ENCODE data around the gene TRIM2.

The TRIM2 gene

GRCh38 chr4:153333874-153334273, 129.6 kb downstream of the TRIM2 start:
- DNase-seq (ENCODE audit: low read depth in 2 of 2) = no peak

- no peak for DNase-seq (ENCODE audit: low read depth in 2 of 2)
Measured at GRCh38 chr4:153335665-153336064, 131.4 kb downstream of the TRIM2 start.

GRCh38 chr4:153337686-153338085, 133.4 kb downstream of the TRIM2 start:
- no peak for DNase-seq (ENCODE audit: low read depth in 2 of 2)

GRCh38 chr4:153341575-153342090, 137.4 kb downstream of the TRIM2 start:
- DNase-seq (ENCODE audit: low read depth in 2 of 2) = no peak

DNA sequence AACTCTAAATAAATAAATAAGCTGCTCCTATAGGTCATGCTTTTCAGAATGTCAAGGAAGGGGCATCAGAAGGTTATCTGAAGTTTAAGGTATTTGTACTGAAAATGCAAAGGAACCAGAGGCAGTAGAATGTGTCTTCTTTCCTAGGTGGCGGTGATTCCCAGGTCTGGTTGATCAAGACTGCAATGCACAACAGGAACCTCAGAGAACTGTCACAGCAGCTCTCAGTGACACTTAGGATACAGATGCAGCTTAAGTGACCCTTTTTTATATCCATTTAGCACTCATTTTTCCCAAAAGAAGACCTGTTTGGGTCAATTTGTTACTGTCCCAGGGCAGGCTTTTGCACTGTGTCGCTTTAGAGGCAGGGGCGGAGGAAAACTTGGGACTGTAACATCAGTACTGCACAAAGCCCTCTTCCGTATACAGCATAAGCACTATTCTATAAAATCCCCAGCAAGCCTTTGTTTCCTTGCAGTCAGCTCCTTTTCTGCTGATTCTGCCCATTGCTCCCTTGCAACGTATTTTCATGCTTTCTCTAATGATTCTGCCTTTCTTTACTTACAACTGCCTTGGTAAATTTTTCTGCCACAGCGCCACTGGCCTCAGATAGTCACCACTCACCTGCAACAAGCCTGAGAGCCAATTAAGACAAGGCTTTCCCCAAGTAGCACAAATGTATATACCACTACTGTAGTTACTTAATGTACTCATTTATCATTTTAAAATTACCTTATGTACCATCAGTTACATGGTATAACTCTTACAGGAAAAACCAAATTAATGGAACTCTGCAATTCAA, 138.7 kb downstream of the TRIM2 start:
- DNase-seq (ENCODE audit: low read depth in 2 of 2) = no peak

DNA sequence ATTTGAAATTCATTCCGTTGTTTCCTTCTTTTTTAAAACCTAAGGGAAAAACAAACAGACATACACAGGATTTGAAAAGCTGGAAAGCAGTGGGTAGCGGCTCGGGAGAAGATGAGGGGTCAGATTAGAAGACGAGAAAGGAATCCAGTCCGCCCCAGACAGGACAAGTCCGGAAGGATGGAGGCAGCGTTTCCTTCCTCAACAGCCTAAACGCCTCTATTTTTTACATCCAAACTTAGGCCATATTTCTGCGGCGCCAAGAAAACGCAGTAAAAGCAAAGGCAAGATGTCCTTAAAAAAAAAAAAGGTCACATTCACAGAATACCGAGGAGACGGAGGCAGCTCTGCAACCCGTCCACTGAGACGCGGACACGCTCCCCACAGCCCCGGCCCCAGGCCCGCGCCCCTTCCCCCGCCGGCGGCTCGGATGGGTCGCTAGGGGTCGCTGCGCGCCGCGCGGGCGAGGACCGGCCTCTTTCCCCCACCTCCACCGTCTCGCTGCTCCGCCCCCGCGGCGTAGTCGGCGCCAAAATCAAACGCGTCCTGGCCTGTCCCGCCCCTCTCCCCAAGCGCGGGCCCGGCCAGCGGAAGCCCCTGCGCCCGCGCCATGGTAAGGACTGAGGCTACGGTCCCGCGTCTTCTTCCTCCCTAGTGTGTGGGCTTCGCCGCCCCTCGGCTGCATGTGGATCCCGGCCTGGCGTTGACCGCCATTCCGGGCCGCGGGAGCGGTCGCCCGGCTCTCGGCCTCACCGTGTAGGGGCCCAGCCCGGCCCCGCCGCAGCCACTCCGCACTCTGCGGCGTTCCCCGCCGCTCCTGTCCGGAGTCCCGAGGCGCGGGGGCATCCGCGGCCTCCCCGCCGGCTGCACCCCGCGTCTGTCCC, 140.1 kb downstream of the TRIM2 start, which contains the start of gene MND1:
Gene MND1 (plus strand): TSS at position 558 of the 881 bp plus-strand sequence. CDS start 50 bp downstream, at position 608.
- no peak for DNase-seq (ENCODE audit: low read depth in 2 of 2)

- no peak for DNase-seq (ENCODE audit: low read depth in 2 of 2)
Measured at GRCh38 chr4:153345012-153345981, 141.1 kb downstream of the TRIM2 start.

DNA sequence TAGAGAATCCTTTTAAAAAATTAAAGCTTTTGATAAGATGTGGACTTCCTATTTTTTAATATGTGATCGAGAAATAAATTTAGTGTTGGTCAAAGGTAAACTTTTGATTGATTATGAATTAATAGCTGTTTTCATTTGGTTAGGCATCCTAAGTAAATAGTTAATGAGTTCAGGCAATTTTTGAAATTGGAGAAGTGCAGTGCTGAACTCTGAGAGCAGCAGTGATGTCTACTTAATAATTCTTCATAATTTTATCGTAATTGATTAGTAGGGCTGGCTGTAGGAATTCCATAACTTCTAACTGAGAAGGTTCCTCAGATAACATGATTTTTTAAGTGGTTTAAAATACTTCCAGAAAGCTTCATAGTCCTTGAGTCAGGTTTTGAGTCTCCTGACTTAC, 141.8 kb downstream of the TRIM2 start:
- DNase-seq (ENCODE audit: low read depth in 2 of 2) = no peak

GRCh38 chr4:153346563-153346962, 142.3 kb downstream of the TRIM2 start:
- DNase-seq (ENCODE audit: low read depth in 2 of 2) = no peak

DNA sequence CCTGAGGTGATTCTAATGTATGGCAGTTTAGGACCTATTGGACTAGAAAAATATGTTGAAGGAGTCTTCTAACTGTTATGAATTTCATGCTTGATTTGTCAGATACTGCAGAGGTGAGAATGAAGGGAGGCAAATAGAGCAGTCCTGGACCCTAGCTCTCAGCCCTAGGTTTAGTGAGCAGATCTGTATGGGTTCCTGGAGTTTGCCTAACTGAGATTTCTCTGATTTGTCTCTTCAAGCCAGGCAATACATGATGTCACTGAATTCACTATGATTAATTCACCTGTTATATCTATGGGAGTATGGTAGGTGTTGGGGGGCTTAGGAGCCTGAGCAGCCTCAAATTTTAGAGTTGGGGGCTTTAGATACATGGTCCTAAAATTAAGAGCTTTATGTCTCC, 142.9 kb downstream of the TRIM2 start:
- DNase-seq (ENCODE audit: low read depth in 2 of 2) = no peak

- no peak for DNase-seq (ENCODE audit: low read depth in 2 of 2)
Measured at GRCh38 chr4:153348006-153348405, 143.8 kb downstream of the TRIM2 start.

- DNase-seq (ENCODE audit: low read depth in 2 of 2) = no peak
Measured at GRCh38 chr4:153349206-153349805, 145.1 kb downstream of the TRIM2 start.

- DNase-seq (ENCODE audit: low read depth in 2 of 2) = no peak
Measured at GRCh38 chr4:153362184-153362583, 157.9 kb downstream of the TRIM2 start.

GRCh38 chr4:153364061-153364460, 159.8 kb downstream of the TRIM2 start:
- DNase-seq (ENCODE audit: low read depth in 2 of 2) = no peak

DNA sequence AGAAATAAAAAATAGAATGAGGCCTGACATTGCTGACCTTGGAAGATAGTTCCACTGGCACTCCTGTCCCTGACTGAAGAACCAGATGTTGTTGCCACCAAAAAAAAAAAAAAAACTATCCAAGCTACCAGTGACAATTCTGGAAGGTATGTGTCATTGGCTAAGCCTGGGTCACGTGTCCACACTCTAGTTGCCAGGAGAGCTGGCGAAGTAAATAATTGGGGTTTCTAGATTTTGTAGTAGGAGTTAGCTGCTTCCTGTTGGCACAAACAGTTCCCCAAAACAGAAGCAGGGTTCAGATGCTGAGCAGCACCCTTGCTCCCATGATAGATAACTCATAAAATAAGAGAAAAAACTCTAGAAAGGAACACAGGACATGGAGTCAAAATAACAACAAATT, 160.8 kb downstream of the TRIM2 start:
- no peak for DNase-seq (ENCODE audit: low read depth in 2 of 2)

DNA sequence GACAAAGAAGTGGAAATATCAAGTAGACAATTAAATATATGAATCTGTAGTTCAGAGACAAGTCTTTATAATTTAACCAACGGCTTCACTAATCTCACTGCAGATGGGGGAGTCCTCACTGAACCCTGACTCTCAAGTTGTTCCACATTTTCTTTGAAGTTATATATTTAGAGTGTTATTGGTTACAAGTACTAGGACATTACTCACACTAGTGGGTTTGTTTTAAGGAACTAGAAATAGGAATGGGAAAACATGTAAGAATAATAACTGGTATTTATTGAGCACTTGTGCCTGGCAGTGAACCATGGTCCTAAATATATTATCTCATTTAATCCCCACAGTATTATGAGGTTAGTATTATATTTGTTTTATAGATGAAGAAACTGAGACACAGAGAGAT, 162.2 kb downstream of the TRIM2 start:
- no peak for DNase-seq (ENCODE audit: low read depth in 2 of 2)

- no peak for DNase-seq (ENCODE audit: low read depth in 2 of 2)
Measured at GRCh38 chr4:153367092-153367491, 162.8 kb downstream of the TRIM2 start.

GRCh38 chr4:153369021-153369420, 164.8 kb downstream of the TRIM2 start:
- no peak for DNase-seq (ENCODE audit: low read depth in 2 of 2)

- no peak for DNase-seq (ENCODE audit: low read depth in 2 of 2)
Measured at GRCh38 chr4:153371701-153372234, 167.5 kb downstream of the TRIM2 start.

- DNase-seq (ENCODE audit: low read depth in 2 of 2) = no peak
Measured at GRCh38 chr4:153372967-153373562, 168.8 kb downstream of the TRIM2 start.

Measured in fibroblast of skin of left biceps (primary cell).